HCT116 (cell line): ENCODE results near the gene PYDC1.

ENCODE experiments used
- POLR2A ChIP-seq: IDR thresholded peaks from 2 replicates; pipeline ENCODE4 v1.7.0; 2011; ENCODE audit warnings: borderline replicate concordance; ENCODE audit not compliant: insufficient read depth, insufficient read length; ENCODE audit errors: extremely low read depth
- POLR2AphosphoS5 ChIP-seq: IDR thresholded peaks from 2 replicates; pipeline ENCODE4 v1.6.1; 2011; ENCODE audit warnings: mild to moderate bottlenecking, low read depth, low read length, moderate library complexity
- TF ChIP-seq, protein P1 (sequence below), 3 experiments: fragments of 200-600 bp in 1 of 3; sonication (generic) in 1 of 3; IDR thresholded peaks in 2 of 3; conservative IDR thresholded peaks in 1 of 3; 2 replicates each; pipeline ENCODE4 v1.5.1; 2012 to 2017; ENCODE audit warnings: low read depth in 2 of 3, low read length in 2 of 3, antibody characterized with exemption in 1 of 3, borderline replicate concordance in 1 of 3, control low read depth in 1 of 3, mild to moderate bottlenecking in 1 of 3, mixed read lengths in 1 of 3, mixed run types in 1 of 3, moderate library complexity in 1 of 3; ENCODE audit not compliant: insufficient read depth in 1 of 3
- TF ChIP-seq, protein P2 (sequence below): IDR thresholded peaks from 2 replicates; pipeline ENCODE4 v1.6.1; 2012
- TF ChIP-seq, protein P3 (sequence below): IDR thresholded peaks from 2 replicates; pipeline ENCODE4 v1.6.1; 2012

DNA sequence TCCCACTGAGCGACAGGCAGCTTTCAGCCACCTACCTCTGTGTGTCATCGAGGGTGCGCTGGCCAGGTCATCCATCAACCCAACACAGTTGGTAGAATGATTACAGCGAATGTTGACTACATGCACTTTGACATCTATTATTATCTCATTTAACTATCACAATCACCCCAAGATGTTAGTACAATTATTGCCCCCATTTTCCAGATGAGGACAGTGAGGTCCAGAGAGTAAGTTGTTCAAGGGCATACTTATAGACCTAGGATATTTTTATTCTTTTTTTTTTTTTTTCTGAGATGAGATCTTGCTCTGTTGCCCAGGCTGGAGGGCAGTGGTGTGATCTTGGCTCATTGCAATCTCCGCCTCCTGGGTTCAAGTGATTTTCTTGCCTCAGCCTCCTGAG, 34.5 kb upstream of the PYDC1 start:
- TF ChIP-seq, protein P1, sequence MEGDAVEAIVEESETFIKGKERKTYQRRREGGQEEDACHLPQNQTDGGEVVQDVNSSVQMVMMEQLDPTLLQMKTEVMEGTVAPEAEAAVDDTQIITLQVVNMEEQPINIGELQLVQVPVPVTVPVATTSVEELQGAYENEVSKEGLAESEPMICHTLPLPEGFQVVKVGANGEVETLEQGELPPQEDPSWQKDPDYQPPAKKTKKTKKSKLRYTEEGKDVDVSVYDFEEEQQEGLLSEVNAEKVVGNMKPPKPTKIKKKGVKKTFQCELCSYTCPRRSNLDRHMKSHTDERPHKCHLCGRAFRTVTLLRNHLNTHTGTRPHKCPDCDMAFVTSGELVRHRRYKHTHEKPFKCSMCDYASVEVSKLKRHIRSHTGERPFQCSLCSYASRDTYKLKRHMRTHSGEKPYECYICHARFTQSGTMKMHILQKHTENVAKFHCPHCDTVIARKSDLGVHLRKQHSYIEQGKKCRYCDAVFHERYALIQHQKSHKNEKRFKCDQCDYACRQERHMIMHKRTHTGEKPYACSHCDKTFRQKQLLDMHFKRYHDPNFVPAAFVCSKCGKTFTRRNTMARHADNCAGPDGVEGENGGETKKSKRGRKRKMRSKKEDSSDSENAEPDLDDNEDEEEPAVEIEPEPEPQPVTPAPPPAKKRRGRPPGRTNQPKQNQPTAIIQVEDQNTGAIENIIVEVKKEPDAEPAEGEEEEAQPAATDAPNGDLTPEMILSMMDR (IDR thresholded peaks at IDR 0.05 in 2 of 3, conservative IDR thresholded peaks at IDR 0.05 in 1 of 3; ENCODE audit: borderline replicate concordance in 1 of 3, insufficient read depth in 1 of 3, low read depth in 2 of 3, low read length in 2 of 3), result no peak
- TF ChIP-seq POLR2A (no peak), POLR2AphosphoS5 (no peak)
- TF ChIP-seq, protein P2, sequence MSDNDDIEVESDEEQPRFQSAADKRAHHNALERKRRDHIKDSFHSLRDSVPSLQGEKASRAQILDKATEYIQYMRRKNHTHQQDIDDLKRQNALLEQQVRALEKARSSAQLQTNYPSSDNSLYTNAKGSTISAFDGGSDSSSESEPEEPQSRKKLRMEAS, result no peak
- TF ChIP-seq, protein P3, sequence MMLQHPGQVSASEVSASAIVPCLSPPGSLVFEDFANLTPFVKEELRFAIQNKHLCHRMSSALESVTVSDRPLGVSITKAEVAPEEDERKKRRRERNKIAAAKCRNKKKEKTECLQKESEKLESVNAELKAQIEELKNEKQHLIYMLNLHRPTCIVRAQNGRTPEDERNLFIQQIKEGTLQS, result no peak
